HG03558 (cell line): ENCODE results near the gene TNFAIP3.
A peak's percentile ranks its signal among the peaks of the same experiment; 100 is the strongest.

ENCODE experiments used
- ATAC-seq: cut with Tn5 transposase; IDR thresholded peaks from one replicate; pipeline ENCODE4 v1.9.1; 2021; ENCODE audit warnings: moderate number of reproducible peaks; ENCODE audit not compliant: unreplicated experiment; ENCODE audit errors: extremely low read depth

Gene TNFAIP3

DNA sequence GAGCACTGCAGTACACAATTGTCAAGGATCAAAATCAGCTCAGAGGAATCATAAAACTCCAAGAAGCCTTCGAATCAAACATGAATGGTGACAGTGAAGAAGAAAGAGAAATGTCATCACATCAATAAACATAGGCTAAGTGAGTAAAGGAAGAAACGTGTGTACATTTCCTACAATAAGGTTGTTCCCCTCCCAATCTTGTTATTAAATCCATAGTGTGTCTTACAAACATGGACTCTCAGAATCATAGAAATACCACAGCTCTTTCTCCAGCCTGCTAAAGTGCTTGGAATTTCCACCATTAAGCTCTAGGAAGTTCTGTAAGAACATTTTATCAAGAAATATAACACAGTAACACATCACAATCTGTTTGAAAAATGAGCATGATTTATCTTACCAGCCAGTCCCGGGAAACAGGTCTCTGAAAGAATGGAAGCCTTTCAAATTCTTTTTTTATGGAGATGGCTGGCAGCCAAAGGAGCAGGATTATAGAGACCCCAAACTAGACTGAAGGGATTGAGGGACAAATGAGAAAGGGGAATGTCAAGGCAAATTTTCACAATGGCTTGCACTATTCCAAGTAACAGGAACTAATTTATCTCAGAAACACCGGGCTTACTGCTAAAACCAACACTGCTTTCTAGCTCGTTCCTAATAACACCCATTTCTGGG lies 4.5 kb upstream of the TNFAIP3 start:
- no peak for ATAC-seq

DNA sequence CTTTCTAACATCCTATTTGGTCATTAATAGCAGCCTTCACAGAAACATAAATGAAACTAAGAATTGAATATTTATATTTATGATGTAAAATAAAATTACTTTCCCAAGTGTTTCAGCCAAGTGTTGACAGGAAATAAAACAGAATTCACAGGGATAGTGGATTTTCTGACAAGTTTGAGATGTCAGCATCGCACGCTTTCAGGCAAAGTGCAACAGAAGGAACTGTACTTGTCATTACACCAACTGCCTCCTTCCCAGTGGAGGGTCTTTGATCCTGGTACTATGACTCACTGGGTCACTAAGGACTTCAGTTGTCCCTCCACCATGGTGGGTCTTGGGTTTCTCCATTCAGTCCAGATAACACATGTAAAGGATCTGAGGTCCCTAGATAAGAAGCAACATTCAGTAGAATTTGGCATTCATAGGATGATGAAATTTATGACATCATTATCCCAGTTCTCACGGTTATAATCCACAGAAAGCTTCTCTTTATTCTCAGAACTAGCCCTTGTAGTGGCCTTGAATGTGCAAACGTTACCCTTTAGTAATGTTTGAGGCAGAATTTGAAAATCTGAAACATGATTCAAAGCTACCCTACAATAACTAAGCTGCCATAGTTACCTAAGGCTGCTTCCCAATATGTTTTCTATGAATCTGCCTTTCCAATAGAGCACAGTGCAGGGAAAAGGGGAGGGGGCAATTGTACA lies 3.8 kb upstream of the TNFAIP3 start:
- no peak for ATAC-seq

DNA sequence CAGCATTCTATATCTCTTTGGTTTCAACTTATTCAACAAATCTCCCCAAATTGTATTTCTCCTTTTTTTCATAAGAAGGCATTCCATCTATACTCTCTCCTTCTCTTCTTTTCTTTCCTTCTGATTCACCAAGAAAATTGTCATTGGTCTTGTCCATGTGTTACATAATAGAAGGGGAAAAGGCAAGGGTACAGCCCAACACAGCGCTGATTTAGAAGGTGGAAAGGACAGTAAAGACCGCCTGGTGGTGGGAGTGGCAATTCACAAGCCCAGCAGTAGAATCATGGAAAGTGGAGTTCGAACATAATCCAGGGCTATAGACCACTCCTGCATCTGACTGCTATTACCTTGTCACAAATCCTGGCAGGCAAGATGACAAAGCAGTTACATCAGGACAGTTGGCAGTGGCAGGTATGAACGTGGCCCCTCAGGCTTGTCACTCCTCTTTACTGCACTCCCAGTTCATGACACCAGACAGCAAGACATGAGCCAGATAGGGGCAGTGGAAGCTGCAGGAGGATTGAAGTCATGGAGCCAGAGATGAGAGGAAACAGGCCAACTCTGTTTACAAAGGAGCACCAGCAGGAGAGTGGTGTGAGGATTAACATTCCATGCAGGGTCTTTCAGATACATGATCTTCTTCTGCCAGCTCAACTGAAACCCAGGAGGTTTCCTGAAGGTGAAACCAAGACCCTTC lies 2.1 kb upstream of the TNFAIP3 start:
- no peak for ATAC-seq

DNA sequence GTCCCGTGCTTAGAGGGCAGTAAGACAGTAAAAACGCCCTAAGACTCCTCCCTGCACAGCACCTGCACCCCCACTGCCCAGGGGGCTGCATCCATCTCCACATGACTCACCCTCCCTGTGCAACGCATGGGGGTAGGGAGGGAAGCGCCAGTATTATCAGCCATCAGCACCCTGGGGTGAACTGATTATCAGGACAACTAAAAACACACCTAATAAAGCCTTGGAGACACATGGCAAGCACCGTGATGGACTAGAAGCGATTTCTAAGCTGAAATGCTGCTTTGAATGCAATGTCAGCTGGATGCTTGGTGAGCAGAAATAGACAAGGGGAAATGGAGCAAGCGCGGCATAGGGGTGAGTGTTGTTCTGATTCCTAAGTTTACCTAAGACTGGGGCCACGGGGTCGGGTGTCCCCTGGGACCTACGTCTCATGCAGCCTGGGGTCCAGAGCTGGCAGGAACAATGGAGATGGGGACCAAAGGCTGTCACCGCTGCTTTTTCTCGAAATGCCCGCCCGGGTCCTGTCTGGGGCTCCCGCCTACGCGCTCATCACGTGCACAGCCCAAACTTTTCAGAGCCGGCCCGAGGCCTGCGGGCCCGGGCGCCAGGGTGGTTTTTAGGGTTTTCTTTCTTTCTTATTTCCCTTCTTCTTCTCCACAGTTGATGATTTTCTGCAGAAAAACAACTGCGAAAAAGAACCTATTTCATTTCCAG lies 702 bp upstream of the TNFAIP3 start:
- peak; percentile 12 for ATAC-seq

DNA sequence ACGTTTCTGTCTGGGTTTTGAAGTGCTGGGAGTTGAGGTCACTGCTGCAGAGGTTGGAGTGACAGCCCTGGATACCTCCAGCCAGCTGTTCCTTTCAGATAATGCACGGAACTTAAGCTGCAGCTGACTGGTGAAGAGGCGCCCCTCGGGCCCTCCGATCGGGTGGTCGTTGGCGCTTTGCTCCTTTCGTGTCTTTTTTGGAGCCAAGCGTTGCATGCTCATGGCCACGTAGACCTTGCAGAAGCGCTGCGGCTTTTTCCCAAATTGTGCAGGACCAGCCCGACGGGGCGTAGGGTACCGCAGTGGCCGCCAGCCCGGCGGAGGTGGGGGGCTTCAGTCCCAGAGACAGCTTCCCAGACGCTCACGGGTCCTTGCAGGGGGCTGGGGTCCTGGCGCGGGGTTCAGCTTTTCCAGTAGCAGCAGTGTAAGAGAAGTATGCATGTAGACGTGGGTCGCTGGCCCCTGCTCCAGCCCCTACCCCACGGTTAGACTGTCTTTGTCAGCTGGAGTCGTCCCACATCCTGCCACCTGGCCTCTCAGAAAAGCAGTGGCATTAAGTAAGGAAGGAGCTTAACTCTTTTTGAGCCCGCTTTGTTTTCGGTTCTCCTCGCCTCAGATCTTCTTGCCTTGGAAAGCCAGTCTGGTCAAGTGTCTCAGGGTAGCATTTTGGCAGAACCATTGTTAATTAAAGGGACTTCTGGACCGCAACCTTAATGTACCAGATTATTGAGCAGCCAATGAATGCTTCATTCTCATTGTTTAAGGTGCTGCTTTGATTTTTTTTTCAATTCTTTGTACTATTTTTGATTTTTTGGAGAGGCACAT lies 838 bp downstream of the TNFAIP3 start:
- ATAC-seq = no peak

DNA sequence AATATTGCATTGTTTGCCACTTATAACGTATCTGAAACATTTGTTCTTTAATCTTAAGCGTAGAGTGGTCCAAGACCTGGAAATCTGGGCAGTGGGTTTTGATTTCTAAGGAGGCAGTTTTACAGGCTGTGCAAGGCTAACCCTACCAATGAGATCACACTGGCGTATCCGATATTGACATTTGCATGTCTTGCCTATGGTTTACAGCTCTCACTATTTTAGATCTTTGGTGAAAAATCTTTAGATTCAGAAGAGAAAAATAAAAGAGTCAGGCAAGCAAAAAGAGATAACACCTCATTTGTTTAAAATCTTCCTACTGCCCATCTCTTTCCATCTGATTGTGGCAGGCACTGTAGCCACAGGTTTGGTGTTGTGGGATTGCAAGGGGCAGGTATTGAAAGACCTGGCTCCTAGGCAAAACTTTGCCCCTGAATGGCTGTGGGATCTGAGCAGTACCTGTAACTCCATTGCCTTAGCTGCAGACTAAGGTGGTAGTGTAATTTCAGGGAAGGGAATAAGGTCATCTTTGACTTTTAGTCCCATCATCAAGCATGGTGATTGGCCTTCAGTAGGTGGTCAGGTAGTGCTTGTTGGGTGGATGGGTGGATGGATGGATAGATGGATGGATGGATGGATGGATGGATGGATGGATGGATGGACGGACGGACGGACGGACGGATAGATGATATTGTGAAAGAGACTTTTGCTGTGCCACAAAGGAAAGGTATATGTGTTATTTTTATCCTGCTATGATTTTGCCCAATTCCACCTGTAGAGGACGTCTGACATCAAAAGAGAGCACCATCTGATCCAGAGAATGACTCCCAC lies 1.9 kb downstream of the TNFAIP3 start:
- ATAC-seq = no peak

DNA sequence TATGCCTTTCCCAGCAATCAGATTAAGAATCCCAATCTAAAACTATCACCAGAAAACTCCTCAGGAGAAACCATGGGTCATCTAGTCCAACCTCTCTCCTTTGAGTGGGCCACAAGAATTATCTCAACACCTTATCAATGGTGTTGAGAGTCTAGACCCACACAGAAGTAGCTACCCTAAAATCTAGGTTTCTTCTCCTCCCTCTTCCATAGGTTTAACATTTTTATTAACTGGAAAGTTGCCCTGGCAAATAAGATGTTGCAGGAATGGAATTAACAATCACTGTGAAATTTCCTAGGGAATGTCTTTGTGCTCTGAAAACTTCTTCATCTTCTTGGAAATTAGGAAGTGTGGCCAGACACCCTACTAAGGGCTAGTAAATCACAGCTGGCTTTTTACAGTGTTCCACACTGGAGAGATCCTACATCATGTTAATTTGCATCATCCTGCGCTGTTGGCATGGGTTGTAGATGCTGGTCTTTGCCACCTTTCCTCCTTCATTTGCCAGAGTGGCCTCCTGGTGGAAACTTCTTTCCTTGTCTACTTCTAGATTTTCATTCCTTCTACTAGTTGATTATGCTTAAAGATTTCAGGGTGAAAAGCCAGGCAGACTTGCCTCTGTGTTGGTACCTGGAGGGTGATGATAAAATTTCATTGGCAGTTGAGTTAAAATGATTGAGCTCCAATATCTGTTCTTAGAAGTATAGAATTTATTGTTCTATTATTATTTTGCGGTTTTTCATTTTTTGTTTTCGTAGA lies 2.7 kb downstream of the TNFAIP3 start:
- ATAC-seq = no peak

DNA sequence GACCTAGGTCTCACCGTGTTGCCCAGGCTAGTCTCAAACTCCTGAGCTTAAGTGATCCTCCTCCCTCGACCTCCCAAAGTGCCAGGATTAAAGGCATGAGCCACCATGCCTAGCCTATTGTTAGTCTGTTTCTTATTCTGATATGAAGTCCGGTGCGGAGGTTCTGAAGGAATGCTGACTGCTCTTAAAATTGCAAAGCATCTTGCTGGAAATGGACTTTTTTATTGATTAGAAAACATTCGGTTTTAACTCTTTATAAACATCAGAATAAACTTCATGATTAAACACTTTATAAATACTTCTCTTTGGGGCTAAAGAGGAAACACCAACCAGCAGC lies 3.2 kb downstream of the TNFAIP3 start:
- no peak for ATAC-seq

DNA sequence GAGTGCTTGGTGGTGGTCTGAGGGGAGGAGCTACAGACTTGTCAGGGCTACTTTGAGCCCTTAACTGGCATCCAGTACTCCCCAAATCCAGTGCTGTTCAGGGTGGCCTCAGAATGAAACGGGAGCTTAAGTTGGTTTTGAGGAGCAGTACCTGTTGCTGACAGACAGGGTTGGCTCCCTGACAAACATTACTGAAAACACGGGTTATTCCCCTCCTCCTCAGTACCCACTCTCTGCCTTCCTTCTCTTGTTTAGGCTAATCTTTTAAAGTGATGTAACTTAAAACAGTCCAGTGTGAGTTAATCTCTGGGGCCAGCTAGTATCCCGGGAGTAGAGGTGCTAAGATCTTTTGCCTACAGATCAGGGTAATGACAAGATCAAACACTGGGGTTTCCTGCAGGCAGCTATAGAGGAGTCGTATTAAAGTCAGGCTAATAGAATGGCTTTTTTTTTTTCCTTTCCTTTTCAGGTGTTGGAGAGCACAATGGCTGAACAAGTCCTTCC lies 3.7 kb downstream of the TNFAIP3 start:
- peak; percentile 18 for ATAC-seq

DNA sequence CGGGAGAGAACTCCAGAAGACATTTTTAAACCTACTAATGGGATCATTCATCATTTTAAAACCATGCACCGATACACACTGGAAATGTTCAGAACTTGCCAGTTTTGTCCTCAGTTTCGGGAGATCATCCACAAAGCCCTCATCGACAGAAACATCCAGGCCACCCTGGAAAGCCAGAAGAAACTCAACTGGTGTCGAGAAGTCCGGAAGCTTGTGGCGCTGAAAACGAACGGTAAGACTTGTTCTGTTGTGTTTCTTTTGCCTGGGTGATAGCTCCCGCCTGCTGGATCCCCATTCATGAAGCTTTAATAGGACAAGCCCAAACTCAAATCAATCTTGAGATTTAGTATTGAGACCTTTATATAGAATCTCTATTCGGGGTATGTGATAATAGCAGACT lies 4.2 kb downstream of the TNFAIP3 start:
- no peak for ATAC-seq

DNA sequence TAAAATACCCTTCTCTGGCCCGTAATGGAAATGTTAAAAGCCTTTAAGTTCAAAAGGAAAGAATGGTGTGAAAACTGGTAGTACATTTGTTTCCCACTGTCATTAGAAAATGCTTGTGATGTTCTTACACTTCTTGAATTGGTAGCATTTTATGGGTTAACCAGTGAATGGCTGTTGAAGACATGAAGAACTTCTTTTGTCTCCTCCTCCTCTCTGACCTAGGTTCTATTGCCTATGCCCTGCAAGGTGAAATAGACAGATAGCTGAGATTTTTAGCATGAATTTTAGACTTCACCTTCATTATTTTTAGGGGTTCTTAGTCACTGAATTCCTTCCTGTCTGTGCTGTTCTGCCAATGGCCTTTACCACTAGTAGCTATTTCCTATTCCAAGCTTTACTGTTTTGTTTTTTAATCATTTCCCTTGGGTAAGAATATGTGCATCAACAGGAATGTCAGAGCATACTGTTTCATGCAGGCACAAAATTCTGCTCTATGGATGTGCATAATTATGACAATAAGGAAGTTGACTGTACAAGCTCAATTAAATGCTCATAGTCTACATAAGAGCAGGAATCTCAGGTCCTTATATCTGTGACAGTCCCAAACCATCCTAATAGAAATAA lies 4.9 kb downstream of the TNFAIP3 start:
- no peak for ATAC-seq

DNA sequence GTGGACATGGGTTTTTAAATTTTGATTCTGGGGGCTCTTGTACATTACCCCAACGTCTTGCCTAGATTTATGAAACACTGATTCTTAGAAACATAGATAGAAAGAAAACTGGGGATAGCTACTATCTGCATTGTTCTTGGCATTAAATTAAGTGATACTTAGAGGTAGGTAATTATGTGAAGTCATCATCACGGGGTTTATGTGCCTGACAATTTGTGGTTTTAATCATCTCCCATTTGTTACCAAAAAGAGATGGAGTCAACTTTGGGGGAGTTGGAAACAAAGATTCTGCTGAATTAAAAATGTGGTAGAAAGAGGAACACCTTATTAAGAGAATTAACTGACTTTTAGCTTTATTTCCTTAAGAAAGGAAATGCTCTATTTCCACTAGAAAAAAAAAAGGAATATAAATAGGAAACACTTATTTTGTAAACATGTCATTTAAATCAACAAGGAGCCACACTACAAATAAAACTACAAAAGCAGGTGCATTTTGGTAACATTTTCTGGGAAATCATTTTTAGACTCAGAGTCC lies 5.6 kb downstream of the TNFAIP3 start:
- no peak for ATAC-seq

DNA sequence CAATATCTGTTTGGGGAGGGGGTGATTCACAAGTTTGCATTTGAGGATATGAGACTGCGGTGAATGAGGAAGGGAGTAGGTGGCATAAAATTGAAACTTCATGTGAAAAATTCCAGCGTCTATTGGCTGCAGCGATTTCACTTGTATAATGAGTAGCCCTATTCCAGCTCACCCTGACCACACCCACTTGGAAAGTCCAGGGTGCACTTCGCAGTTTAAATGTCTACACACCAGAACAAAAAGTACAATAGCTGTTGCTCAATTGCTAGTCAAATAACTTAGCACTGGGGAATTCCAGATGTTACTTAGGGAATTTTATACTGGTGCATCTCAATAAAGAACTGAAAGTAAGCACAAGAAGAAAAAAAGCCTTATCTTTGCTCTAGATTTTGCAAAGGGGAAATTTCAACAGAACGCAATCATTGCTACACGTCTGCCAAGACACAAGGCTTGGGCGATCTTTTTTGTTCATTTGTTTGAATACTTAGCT lies 6.3 kb downstream of the TNFAIP3 start:
- ATAC-seq = peak; percentile 32

DNA sequence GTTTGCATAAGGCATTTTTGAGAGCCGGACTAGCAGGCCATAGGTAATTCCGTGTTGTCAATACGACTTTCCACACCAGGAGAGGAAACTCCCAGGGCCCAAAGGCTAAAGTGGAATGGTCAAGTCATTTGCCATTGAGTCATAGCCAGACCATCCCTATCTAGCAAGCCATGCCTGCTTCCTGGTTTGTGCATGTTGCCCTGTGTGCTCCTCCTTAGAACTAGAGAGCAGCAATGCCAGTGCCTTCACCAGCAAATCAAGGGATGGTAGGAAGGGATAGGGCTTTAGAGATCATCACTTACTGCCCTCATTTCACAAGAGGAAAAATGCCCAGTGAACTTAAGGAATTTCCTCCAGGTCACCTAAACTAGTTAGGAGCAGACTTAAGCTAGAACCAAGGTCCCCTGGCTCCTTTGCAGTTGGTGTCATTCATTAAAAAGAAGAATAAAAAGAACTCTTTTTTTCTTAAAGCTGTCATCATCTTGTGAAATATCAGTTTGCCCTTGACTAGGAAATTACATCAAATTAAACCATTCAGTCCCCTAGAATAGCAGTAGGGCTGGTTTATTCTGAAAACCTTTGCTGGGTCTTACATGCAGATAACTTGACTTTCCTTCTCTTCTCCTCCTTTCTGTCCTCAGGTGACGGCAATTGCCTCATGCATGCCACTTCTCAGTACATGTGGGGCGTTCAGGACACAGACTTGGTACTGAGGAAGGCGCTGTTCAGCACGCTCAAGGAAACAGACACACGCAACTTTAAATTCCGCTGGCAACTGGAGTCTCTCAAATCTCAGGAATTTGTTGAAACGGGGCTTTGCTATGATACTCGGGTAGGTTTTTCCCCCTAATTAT lies 7.4 kb downstream of the TNFAIP3 start:
- no peak for ATAC-seq

DNA sequence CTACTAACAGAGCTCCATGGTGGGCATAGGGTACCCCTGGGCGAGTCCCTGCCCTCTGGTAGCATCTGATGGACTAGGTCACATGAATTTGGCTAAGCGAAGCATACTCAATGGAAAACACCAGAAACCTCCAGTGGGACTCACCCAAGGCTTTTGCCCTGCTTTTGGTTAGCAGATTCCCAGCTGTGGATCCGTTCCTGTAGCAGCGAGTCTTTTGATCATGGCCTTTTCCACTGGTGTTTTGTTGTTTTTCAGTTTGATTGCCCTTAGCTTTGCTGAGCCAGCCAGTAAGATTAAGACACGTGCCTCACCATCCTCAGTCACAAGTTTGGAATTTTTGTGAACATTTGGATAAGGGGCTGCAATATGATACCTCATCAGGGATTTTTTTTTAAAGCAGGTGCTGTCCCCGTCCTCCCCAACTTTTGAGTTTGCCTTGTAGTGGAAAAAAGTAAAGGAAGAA lies 8.0 kb downstream of the TNFAIP3 start:
- no peak for ATAC-seq

DNA sequence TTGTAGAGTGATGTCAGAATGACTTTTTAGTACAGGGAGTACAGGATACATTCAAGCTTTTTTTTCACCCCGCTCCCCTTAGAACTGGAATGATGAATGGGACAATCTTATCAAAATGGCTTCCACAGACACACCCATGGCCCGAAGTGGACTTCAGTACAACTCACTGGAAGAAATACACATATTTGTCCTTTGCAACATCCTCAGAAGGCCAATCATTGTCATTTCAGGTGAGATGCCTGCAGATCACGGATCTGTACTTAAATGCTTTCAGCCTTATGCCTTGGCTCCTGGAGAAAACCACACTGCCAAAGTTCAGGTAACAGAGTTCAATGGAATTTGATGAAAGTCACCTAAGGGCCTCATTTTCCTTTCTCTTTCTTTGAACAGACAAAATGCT lies 8.5 kb downstream of the TNFAIP3 start:
- no peak for ATAC-seq

DNA sequence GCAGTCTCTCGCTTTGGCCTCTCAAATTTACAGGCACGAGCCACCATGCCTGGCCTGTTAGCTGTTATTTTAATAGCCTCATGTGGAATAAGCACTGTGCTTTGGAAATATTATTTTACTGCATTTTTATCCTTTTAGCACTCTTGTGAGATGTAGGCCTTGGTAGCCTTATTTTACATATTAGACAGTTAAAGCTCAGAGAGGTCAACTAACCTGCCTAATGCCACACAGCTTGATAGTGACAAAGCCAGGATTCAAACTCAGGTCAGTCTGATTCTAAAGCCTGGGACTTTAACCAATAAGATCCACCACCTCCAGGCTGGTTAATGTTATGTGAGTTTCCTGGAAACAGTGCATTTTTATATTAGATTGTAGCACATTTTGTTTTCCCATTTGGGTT lies 9.5 kb downstream of the TNFAIP3 start:
- ATAC-seq = no peak
